SH-SY5Y (cell line): Measurements from ENCODE around the gene GAL3ST1.

Experiments used
- GATA2 ChIP-seq: IDR thresholded peaks from 2 replicates; pipeline ENCODE4 v1.6.1; 2011; ENCODE audit warnings: mild to moderate bottlenecking, low read depth, low read length
- GATA3 ChIP-seq: IDR thresholded peaks from 2 replicates; pipeline ENCODE4 v1.6.1; 2011; ENCODE audit warnings: low read depth, mild to moderate bottlenecking, low read length, moderate library complexity

DNA sequence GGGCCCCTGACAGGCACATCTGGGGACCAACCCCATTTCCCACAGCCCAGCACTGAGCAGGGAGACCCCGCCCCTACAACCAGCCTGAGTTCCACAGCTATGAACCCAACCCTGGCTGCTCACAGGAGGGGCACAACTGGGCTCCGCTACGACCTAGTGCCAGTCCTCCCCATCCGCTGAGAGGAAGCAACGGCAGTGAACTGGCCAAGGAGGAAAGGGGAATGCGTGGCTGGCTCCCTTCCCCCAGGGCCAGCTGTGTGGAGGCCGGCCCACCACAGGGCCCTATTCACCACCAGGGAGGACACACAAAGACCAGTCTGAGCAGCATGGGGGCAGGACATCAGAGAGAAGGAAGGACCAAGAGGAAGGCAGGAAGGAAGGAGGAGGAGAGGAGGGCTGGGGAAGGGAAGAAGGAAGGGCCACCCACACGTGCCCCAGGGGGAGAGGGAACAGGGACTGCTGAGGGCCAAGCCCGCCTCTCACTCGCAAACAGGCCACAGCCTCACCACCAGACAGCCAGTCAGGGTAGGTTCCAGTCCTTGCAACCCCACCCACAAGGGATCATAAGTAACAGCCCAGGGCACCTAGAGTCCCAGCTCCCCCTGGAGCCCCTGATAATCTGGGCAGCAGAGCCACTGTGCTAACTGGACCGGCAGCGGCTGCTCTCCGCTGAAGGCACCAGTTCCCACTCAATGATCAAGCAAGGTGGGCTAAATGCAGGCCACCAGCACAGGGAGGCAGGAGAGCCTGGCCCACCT is 8.5 kb upstream of the GAL3ST1 start:
- TF ChIP-seq GATA3 (no peak), GATA2 (no peak)
